GM12878 (cell line): ENCODE results near the gene PPP1R37. TPM values are rescaled to one million over a fixed set of nuclear protein-coding genes. Genes with fewer than 3 reads are reported as not detected.
A peak's percentile ranks its signal among the peaks of the same experiment; 100 is the strongest.

Experiments used
- ATAC-seq: fragments of 200-7000 bp; cut with Tn5 transposase; 3 replicates; pipeline ENCODE4 v1.9.1; 2020; ENCODE audit warnings: mild to moderate bottlenecking, moderate library complexity
- BruUV-seq: library from RNA; stranded (reverse); fragments of 400-500 nt; replicated peaks from 2 replicates; lab custom pipeline; 2021; lab: Mats Ljungman, UMichigan
- CTCF ChIA-PET: fragments of 300-600 bp; sonication (Branson Sonifier 250); formaldehyde crosslinking; extraction: SDS; loops from one replicate; lab custom pipeline; 2021; ENCODE audit warnings: inconsistent platforms; lab: Yijun Ruan, JAX
- POLR2A ChIA-PET: fragments of 350-600 bp; formaldehyde crosslinking; extraction: SDS; loops from one replicate; lab custom pipeline; 2021; ENCODE audit warnings: inconsistent platforms; lab: Charles Lee
- RAD21 ChIA-PET: fragments of 300-600 bp; sonication (Branson Sonifier 250); formaldehyde crosslinking; loops from one replicate; lab custom pipeline; 2023; ENCODE audit warnings: antibody characterized with exemption; ENCODE audit not compliant: unreplicated experiment; lab: Charles Lee
- SMC1A ChIA-PET: fragments of 300-600 bp; sonication (Branson Sonifier 250); formaldehyde crosslinking; loops from one replicate; lab custom pipeline; 2023; ENCODE audit not compliant: unreplicated experiment, uncharacterized antibody; lab: Charles Lee
- DNase-seq: peaks from one replicate; pipeline ENCODE4 v3.0.0-alpha.2; 2011; ENCODE audit warnings: low read depth, low spot score
- FAIRE-seq: peaks from 3 replicates; lab custom pipeline; 2011; peaks lifted over from hg19 to GRCh38; lab: Jason Lieb, UNC
- H2AFZ ChIP-seq: 2 replicates; pipeline ENCODE4 v1.6.0; 2011; ENCODE audit warnings: low read depth, low read length, control low read depth; ENCODE audit not compliant: control insufficient read depth
- H3K27ac ChIP-seq: 2 replicates; pipeline ENCODE4 v1.5.1; 2011; ENCODE audit warnings: control low read depth; ENCODE audit not compliant: control insufficient read depth, insufficient read depth
- H3K27me3 ChIP-seq, 2 experiments: replicated peaks in 1 of 2; 2 replicates each; pipeline versions ENCODE4 v1.6.0 to v1.6.1; 2011; ENCODE audit warnings: low read length in 1 of 2; ENCODE audit not compliant: control insufficient read depth in 2 of 2, insufficient read depth in 2 of 2
- H3K36me3 ChIP-seq, 2 experiments: 2 replicates each; pipeline ENCODE4 v1.5.1; 2011; ENCODE audit warnings: low read length in 1 of 2; ENCODE audit not compliant: control insufficient read depth in 2 of 2, insufficient read depth in 2 of 2
- H3K4me1 ChIP-seq: 2 replicates; pipeline ENCODE4 v1.6.1; 2011; ENCODE audit warnings: mild to moderate bottlenecking, low read length, moderate library complexity, mixed read lengths; ENCODE audit not compliant: control insufficient read depth, insufficient read depth
- H3K4me2 ChIP-seq: 2 replicates; pipeline ENCODE4 v1.6.0; 2011; ENCODE audit warnings: control low read depth; ENCODE audit not compliant: control insufficient read depth, insufficient read depth
- H3K4me3 ChIP-seq: fragments of 200-600 bp; sonication (generic); 2 replicates; pipeline ENCODE4 v1.5.1; 2016
- H3K79me2 ChIP-seq: 2 replicates; pipeline ENCODE4 v1.6.0; 2011; ENCODE audit warnings: low read length; ENCODE audit not compliant: control insufficient read depth, insufficient read depth
- H3K9ac ChIP-seq: 2 replicates; pipeline ENCODE4 v1.8.0; 2011; ENCODE audit warnings: low read length, control low read depth, mixed read lengths; ENCODE audit not compliant: control insufficient read depth, insufficient read depth
- H3K9me3 ChIP-seq: replicated peaks from 3 replicates; pipeline ENCODE4 v1.5.1; 2011; ENCODE audit warnings: mild to moderate bottlenecking, low read length; ENCODE audit not compliant: control insufficient read depth, insufficient read depth
- H4K20me1 ChIP-seq: 2 replicates; pipeline ENCODE4 v1.6.0; 2011; ENCODE audit not compliant: control insufficient read depth, insufficient read depth
- HDAC2 ChIP-seq: fragments of 200-600 bp; sonication (generic); IDR thresholded peaks from 2 replicates; pipeline ENCODE4 v1.6.1; 2017
- HDGF ChIP-seq: fragments of 450-650 bp; IDR thresholded peaks from 2 replicates; pipeline ENCODE4 v1.6.1; 2016; ENCODE audit warnings: antibody characterized with exemption
- MTA2 ChIP-seq: fragments of 450-650 bp; IDR thresholded peaks from 2 replicates; pipeline ENCODE4 v1.6.1; 2016; ENCODE audit warnings: low read depth, mild to moderate bottlenecking, moderate library complexity
- MTA3 ChIP-seq: IDR thresholded peaks from 2 replicates; pipeline ENCODE4 v1.6.1; 2012; ENCODE audit warnings: low read length, inconsistent platforms, borderline replicate concordance
- NFXL1 ChIP-seq: fragments of 450-650 bp; IDR thresholded peaks from 2 replicates; pipeline ENCODE4 v1.6.1; 2017; ENCODE audit warnings: antibody characterized with exemption, mild to moderate bottlenecking, borderline replicate concordance
- PKNOX1 ChIP-seq: fragments of 450-650 bp; IDR thresholded peaks from 2 replicates; pipeline ENCODE4 v1.6.1; 2016; ENCODE audit warnings: mild to moderate bottlenecking
- POLR2A ChIP-seq: IDR thresholded peaks from 2 replicates; pipeline ENCODE4 v1.6.1; 2011; ENCODE audit warnings: low read depth, mild to moderate bottlenecking, low read length
- RUNX3 ChIP-seq: IDR thresholded peaks from 2 replicates; pipeline ENCODE4 v1.6.1; 2012; ENCODE audit warnings: low read length, inconsistent platforms
- WGBS: methylation state at CpG from one replicate; pipeline ENCODE4 v1.1.6; 2016; ENCODE audit warnings: low lambda C conversion rate; ENCODE audit not compliant: insufficient replicate concordance, insufficient coverage; ENCODE audit errors: missing lambda C conversion rate; 5-methylcytosine and 5-hydroxymethylcytosine counted together
- in situ Hi-C: fragments of 300-500 bp; cut with MboI; formaldehyde crosslinking; loops from 9 replicates; pipeline ENCODE4 v1.14.3; 2018; ENCODE audit warnings: mixed read lengths
- intact Hi-C: fragments of 100-400 bp; cut with micrococcal nuclease; formaldehyde crosslinking; loops from one replicate; pipeline ENCODE4 v1.14.2; 2022; ENCODE audit not compliant: unreplicated experiment
- polyA plus RNA-seq, 11 experiments: library from polyadenylated mRNA; depleted of rRNA in 4 of 11; unstranded in 6 of 11; stranded (reverse) in 5 of 11; fragments of >200 nt; fragmentation: Nextera tagmentation in 4 of 11; fragmentation: Illumina TruSeq in 1 of 11; extraction: Ambion mirVana in 4 of 11; extraction: Trizol in 1 of 11; gene quantifications; 1 replicate in 1 of 11; 2 replicates in 10 of 11; pipeline versions ENCODE4 v1.2.1 to v1.2.3, GENCODE V29; 2011 to 2016; ENCODE audit warnings: inconsistent platforms in 2 of 11, missing spikeins in 2 of 11, low read depth in 1 of 11
- total RNA-seq, 4 experiments: library from RNA; depleted of rRNA in 3 of 4; stranded (reverse); fragments of >200 nt in 3 of 4; fragmentation: Illumina TruSeq in 1 of 4; extraction: Trizol in 1 of 4; gene quantifications; 2 replicates each; pipeline versions ENCODE4 v1.2.1 to v1.2.3, GENCODE V29; 2013 to 2021
- TF ChIP-seq, protein P1 (sequence below): fragments of 450-650 bp; conservative IDR thresholded peaks from 2 replicates; pipeline ENCODE4 v1.6.1; 2017; ENCODE audit warnings: mild to moderate bottlenecking, moderate library complexity

The PPP1R37 gene
- total and polyA plus RNA-seq, 10 of the 15 experiments (the other 5 are each of a cell fraction or from before 2014, with no cell fraction given) = 0.09 to 21.3 (median 5.1) TPM; not detected in 1

GRCh38 chr19:45058622-45059159, 34.3 kb upstream of the PPP1R37 start:
- DNase-seq (no peak), ATAC-seq (no peak), FAIRE-seq (no peak)
- Histone ChIP-seq H3K79me2 (no peaks in the 10 kb centered on the region), H3K9me3 (no peaks in the 10 kb centered on the region), H3K4me3 (no peak overlapping the region), H3K27me3 (no peaks in the 10 kb centered on the region), H3K9ac (no peak overlapping the region), H4K20me1 (no peaks in the 10 kb centered on the region; the same call in 1 of the 2 replicates), H3K4me2 (no peak overlapping the region), H3K4me1 (no peaks in the 10 kb centered on the region), H2AFZ (no peak overlapping the region), H3K36me3 (peaks cover 29 to 57% of the 10 kb centered on the region in 2 experiments), H3K27ac (no peak overlapping the region)
- in situ Hi-C loops = loop anchor here (5.0 kb wide), 1 partner anchor 156 kb away; no protein-coding TSS in a partner anchor
- no TSS peak for BruUV-seq
- ChIA-PET POLR2A (interaction anchor here (1.1 to 1.7 kb wide), 3 partner anchors 16 to 69 kb away, joined by 3 to 5 read pairs (median 3); no protein-coding TSS in a partner anchor), CTCF (interaction anchor here (1.0 to 5.3 kb wide), 15 partner anchors 9 to 106 kb away, joined by 3 to 70 read pairs (median 6); partner anchors contain the start of gene RELB), SMC1A (interaction anchor here (0.7 to 2.0 kb wide), 9 partner anchors 12 to 280 kb away, joined by 3 to 10 read pairs (median 5); no protein-coding TSS in a partner anchor), RAD21 (interaction anchor here (1.0 to 1.7 kb wide), 14 partner anchors 11 to 282 kb away, joined by 3 to 29 read pairs (median 5); partner anchors contain the start of genes BLOC1S3, CLASRP, KLC3 and TRAPPC6A)
- WGBS = 90% methylated on average over 13 of the region's 14 CpGs
- intact Hi-C loops = loop anchor here (1.0 to 2.0 kb wide), 3 partner anchors 41 to 156 kb away; no protein-coding TSS in a partner anchor
- TF ChIP-seq POLR2A (0 out of 2 replicates have a peak, but pooled peaks have one; percentile 27), HDGF (no peak)
- TF ChIP-seq, all 136 proteins: peak for 1

- no peak overlapping the region for H3K9ac ChIP-seq
- intact Hi-C loops = loop anchor here (1.0 to 2.0 kb wide), 3 partner anchors 42 to 157 kb away; no protein-coding TSS in a partner anchor
- H3K27me3 ChIP-seq = no peaks in the 10 kb centered on the region
- H3K4me2 ChIP-seq = no peak overlapping the region
- BruUV-seq = no TSS peak
- no peaks in the 10 kb centered on the region for H3K79me2 ChIP-seq
- SMC1A ChIA-PET = interaction anchor here (0.6 to 2.0 kb wide), 20 partner anchors 8 to 279 kb away, joined by 3 to 10 read pairs (median 4); partner anchors contain the start of genes CLASRP and NKPD1
- peaks cover 25 to 62% of the 10 kb centered on the region in 2 experiments for H3K36me3 ChIP-seq
- POLR2A ChIA-PET = interaction anchor here (0.5 to 1.7 kb wide), 6 partner anchors 15 to 69 kb away, joined by 3 to 5 read pairs (median 3); partner anchors contain the start of gene CLASRP
- peak; percentile 97 for FAIRE-seq
- H3K27ac ChIP-seq = no peak overlapping the region
- no peaks in the 10 kb centered on the region; the same call in 1 of the 2 replicates for H4K20me1 ChIP-seq
- in situ Hi-C loops = loop anchor here (5.0 kb wide), 1 partner anchor 157 kb away; no protein-coding TSS in a partner anchor
- ATAC-seq = peak; percentile 97
- no peaks in the 10 kb centered on the region for H3K4me1 ChIP-seq
- RAD21 ChIA-PET = interaction anchor here (0.6 to 1.7 kb wide), 31 partner anchors 10 to 405 kb away, joined by 3 to 29 read pairs (median 4); partner anchors contain the start of genes BLOC1S3, CLASRP, KLC3 and TRAPPC6A
- H3K4me3 ChIP-seq = no peak overlapping the region
- CTCF ChIA-PET = interaction anchor here (0.5 to 5.3 kb wide), 39 partner anchors 10 to 405 kb away, joined by 3 to 70 read pairs (median 5); partner anchors contain the start of genes CLASRP, PPP1R37 and RELB
- 59% methylated on average over 16 of the region's 16 CpGs for WGBS
- H3K9me3 ChIP-seq = no peaks in the 10 kb centered on the region
- DNase-seq = no peak
- no peak overlapping the region for H2AFZ ChIP-seq
- TF ChIP-seq RUNX3 (no peak), PKNOX1 (no peak), NFXL1 (no peak), MTA2 (no peak), MTA3 (no peak), HDAC2 (no peak)
- TF ChIP-seq, protein P1, sequence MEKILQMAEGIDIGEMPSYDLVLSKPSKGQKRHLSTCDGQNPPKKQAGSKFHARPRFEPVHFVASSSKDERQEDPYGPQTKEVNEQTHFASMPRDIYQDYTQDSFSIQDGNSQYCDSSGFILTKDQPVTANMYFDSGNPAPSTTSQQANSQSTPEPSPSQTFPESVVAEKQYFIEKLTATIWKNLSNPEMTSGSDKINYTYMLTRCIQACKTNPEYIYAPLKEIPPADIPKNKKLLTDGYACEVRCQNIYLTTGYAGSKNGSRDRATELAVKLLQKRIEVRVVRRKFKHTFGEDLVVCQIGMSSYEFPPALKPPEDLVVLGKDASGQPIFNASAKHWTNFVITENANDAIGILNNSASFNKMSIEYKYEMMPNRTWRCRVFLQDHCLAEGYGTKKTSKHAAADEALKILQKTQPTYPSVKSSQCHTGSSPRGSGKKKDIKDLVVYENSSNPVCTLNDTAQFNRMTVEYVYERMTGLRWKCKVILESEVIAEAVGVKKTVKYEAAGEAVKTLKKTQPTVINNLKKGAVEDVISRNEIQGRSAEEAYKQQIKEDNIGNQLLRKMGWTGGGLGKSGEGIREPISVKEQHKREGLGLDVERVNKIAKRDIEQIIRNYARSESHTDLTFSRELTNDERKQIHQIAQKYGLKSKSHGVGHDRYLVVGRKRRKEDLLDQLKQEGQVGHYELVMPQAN = no peak
Observed at GRCh38 chr19:45059258-45059965, 33.6 kb upstream of the PPP1R37 start.
